C4-2B (cell line): ENCODE results near the gene AFMID.

Experiments
- ZFX ChIP-seq: fragments of 450-650 bp; IDR thresholded peaks from 2 replicates; pipeline ENCODE4 v1.6.1; 2017
- TF ChIP-seq, protein P1 (sequence below): fragments of 450-650 bp; conservative IDR thresholded peaks from 2 replicates; pipeline ENCODE4 v1.5.1; 2017; ENCODE audit warnings: mild to moderate bottlenecking

DNA sequence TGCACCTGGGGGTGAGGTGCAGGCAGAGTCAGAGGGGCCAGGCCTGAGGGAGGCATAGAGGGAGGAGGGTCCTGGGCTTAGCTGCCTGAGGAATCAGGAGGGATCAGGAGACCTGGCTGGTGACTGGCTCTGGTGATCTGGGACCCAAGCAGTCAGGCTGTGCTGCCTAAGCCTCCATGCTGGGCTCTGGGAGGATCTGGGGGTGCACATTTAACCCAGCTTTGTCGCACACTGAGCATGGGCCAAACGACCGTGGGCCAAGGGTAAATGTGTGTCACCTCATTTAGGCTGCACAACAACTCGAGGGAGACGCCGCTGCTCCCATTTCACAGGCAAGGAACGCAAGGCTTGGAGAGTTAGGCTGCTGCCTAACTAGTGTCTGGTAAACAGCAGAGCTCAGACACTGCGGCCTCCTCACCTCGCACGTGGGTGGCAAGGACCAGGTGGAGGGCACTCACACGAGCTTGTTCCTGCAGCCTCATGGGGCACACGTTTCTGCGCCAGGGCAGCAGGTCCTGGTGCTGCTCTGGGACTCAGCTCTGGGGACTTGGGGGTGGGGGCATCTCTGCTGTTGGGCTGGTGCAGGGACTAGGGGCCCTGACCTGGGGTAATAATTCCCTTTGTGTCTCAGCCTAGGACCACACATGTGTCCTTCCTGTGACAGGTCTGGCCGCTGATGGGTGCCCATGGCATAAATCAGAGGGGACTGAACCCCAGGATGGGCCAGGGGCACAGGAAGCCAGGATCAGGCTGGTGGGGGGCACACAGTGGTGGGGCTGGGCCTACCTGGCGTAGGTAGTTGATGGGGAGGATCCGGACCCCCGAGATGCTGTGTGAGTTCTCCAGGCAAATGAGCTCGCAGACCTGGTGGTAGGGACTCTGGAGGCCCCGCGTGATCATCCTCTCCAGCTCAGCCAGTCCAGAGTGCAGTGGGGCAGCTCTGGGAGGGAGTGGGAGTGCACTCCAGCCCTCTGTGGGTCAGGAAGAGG lies 63.0 kb downstream of the AFMID start:
- TF ChIP-seq, protein P1, sequence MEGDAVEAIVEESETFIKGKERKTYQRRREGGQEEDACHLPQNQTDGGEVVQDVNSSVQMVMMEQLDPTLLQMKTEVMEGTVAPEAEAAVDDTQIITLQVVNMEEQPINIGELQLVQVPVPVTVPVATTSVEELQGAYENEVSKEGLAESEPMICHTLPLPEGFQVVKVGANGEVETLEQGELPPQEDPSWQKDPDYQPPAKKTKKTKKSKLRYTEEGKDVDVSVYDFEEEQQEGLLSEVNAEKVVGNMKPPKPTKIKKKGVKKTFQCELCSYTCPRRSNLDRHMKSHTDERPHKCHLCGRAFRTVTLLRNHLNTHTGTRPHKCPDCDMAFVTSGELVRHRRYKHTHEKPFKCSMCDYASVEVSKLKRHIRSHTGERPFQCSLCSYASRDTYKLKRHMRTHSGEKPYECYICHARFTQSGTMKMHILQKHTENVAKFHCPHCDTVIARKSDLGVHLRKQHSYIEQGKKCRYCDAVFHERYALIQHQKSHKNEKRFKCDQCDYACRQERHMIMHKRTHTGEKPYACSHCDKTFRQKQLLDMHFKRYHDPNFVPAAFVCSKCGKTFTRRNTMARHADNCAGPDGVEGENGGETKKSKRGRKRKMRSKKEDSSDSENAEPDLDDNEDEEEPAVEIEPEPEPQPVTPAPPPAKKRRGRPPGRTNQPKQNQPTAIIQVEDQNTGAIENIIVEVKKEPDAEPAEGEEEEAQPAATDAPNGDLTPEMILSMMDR, result no peak
- TF ChIP-seq ZFX, result no peak
